ENCODE data around the gene GLTP. TPM values are rescaled to one million over a fixed set of nuclear protein-coding genes. Genes with fewer than 3 reads are reported as not detected.
"Not testable (repeated sequence)": the region's sequence is repeated elsewhere in the genome, so short reads cannot be mapped to it uniquely, and the experiment has no call there.

The GLTP gene, protein sequence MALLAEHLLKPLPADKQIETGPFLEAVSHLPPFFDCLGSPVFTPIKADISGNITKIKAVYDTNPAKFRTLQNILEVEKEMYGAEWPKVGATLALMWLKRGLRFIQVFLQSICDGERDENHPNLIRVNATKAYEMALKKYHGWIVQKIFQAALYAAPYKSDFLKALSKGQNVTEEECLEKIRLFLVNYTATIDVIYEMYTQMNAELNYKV
- total RNA-seq (2014; rRNA removed; shearing (Covaris generic); ENCODE audit: low replicate concordance), result 24.2 and 25.0 TPM in 2 replicates

- DNase-seq (ENCODE audit: low read depth), result peak; percentile 73
- in situ Hi-C loops (cut with HindIII; ENCODE audit: low pct_unique_long_range_greater_than_20kb, low sequenced_read_pairs), result no loop called here
These were observed at the start of gene GLTP for GRCh38 chr12:109880043-109880931. Gene GLTP (minus strand): TSS chr12:109880541. CDS start chr12:109880374, 167 bp downstream.

DNA sequence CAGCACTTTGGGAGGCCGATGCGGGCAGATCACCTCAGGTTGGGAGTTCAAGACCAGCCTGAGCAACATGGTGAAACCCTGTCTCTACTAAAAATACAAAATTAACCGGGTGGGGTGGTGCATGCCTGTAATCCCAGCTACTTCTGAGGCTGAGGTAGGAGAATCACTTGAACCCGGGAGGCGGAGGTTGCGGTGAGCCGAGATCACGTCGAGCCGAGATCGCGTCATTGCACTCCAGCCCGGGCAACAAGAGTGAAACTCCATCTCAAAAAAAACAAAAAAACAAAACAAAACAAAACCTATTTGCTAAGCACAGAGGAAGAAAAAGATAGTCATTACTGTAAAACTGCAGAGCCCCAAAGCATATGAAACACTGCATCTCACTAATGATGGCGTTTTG lies 49.0 kb upstream of the GLTP start:
- in situ Hi-C loops (cut with HindIII; ENCODE audit: low pct_unique_long_range_greater_than_20kb, low sequenced_read_pairs), result not testable (repeated sequence)

GRCh38 chr12:109928058-109928656 lies 47.8 kb upstream of the GLTP start:
- DNase-seq (ENCODE audit: low read depth), result no peak
- in situ Hi-C loops (cut with HindIII; ENCODE audit: low pct_unique_long_range_greater_than_20kb, low sequenced_read_pairs), result no loop called here

More for the DNA sequence above, 49.0 kb upstream of the GLTP start:
- DNase-seq (ENCODE audit: low read depth), result not testable (repeated sequence)

DNA sequence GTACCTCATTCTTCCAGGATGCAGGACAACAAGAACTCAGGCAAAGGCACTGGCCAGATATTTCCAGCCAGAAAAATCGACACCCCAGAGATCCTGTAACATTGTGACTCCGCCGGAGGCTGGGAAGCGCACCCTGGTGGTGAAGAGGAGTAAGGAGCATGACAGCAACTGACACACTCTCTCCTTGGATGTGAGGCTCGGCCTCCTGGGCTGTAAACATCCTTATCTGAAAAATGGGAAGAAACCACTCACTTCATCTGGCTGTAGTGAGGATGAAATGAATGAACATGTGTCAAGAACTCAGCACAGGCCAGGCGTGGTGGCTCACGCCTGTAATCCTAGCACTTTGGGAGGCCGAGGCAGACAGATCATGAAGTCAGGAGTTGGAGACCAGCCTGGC lies 47.3 kb upstream of the GLTP start:
- in situ Hi-C loops (cut with HindIII; ENCODE audit: low pct_unique_long_range_greater_than_20kb, low sequenced_read_pairs), result no loop called here
- DNase-seq (ENCODE audit: low read depth), result no peak

- in situ Hi-C loops (cut with HindIII; ENCODE audit: low pct_unique_long_range_greater_than_20kb, low sequenced_read_pairs), result no loop called here
- no peak for DNase-seq (ENCODE audit: low read depth)
These were observed 46.3 kb upstream of the GLTP start for GRCh38 chr12:109926488-109927210.

GRCh38 chr12:109926016-109926415 lies 45.7 kb upstream of the GLTP start:
- in situ Hi-C loops (cut with HindIII; ENCODE audit: low pct_unique_long_range_greater_than_20kb, low sequenced_read_pairs), result no loop called here
- DNase-seq (ENCODE audit: low read depth), result no peak

- in situ Hi-C loops (cut with HindIII; ENCODE audit: low pct_unique_long_range_greater_than_20kb, low sequenced_read_pairs), result no loop called here
- DNase-seq (ENCODE audit: low read depth), result no peak
These were observed 45.0 kb upstream of the GLTP start for GRCh38 chr12:109925185-109925840.

DNA sequence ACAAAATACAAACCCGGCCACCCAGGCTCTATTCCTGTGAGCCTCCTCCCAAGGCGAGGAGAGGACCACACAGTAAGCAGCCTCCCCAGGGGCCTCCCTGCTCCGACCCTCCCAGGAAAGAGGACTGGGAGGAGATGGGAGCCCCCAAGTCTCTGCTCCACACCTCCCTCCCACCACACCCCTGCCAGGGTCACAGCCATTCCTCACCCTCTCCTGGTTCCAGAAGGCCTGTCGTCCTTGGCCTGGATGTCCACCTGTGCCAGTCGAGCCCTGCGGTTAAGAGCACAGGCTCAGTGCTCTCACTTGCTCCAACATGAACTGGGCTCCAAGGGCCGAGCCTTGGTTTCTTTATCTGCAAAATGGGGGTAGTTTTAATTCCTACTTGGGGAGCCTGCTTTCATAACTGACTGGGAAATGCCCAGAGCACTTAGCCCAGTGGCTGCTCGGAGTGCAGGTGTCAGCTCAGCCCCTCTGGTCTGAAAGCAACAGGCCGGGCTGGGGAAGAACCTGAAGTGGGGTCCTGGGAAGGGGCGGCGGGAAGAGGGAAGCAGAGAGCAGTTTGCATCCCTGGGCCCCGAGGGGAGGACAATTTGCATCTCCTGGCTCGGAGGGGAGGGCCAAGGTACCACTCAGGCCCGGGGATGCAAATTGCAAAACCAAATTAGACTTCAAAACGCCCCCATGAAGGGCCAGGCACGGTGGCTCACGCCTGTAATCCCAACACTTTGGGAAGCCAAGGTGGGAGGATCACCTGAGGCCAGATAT lies 43.3 kb upstream of the GLTP start:
- in situ Hi-C loops (cut with HindIII; ENCODE audit: low pct_unique_long_range_greater_than_20kb, low sequenced_read_pairs), result no loop called here
- no peak for DNase-seq (ENCODE audit: low read depth)

- no peak for DNase-seq (ENCODE audit: low read depth)
- in situ Hi-C loops (cut with HindIII; ENCODE audit: low pct_unique_long_range_greater_than_20kb, low sequenced_read_pairs), result no loop called here
These were observed 42.7 kb upstream of the GLTP start for GRCh38 chr12:109923038-109923437.

- no peak for DNase-seq (ENCODE audit: low read depth)
- in situ Hi-C loops (cut with HindIII; ENCODE audit: low pct_unique_long_range_greater_than_20kb, low sequenced_read_pairs), result no loop called here
These were observed 41.6 kb upstream of the GLTP start for GRCh38 chr12:109921982-109922381.

DNA sequence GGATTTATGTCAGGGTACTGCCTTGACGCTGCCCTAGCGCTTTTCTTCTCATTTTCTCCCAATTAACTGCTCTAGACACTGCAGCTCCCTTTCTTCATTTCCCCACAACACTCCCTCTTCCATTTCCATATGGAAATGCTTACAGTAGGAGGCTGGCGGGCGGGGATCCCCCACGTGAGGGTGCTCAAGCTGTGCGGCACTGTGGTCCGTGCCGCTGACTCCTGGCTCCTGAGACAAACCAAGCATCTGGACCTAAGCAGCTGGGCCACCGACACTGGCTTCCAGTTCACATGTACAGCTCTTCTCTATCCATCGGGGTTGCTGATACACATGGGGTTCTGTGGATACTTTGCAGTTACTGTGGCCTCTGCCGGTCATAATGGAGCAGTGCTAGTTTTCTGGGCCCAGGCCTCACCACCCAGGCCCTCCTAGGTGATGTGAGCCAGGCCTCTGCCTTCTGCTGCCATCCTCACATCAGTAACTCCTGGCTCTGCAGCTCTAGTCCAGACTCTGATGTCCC lies 40.0 kb upstream of the GLTP start:
- DNase-seq (ENCODE audit: low read depth), result no peak
- in situ Hi-C loops (cut with HindIII; ENCODE audit: low pct_unique_long_range_greater_than_20kb, low sequenced_read_pairs), result no loop called here

DNA sequence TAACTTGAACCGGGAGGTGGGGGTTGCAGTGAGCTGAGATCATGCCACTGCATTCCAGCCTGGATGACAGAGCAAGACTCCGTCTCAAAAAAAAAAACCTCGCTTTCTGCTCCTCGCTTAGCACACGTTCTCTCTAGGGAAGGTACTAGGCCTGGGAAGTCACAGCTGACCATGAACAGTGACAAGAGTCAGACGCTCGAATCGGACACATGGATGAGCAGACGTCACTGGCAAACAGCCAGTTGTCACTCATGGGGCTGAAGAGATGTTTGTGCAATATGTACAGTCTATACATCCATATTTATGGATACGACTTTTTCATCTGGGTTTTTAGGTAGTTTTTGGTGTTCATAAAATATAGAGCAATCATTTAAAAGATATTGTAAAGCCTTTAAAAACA lies 39.1 kb upstream of the GLTP start:
- no peak for DNase-seq (ENCODE audit: low read depth)
- in situ Hi-C loops (cut with HindIII; ENCODE audit: low pct_unique_long_range_greater_than_20kb, low sequenced_read_pairs), result no loop called here

- DNase-seq (ENCODE audit: low read depth), result no peak
- in situ Hi-C loops (cut with HindIII; ENCODE audit: low pct_unique_long_range_greater_than_20kb, low sequenced_read_pairs), result no loop called here
These were observed 35.7 kb upstream of the GLTP start for GRCh38 chr12:109916045-109916444.

DNA sequence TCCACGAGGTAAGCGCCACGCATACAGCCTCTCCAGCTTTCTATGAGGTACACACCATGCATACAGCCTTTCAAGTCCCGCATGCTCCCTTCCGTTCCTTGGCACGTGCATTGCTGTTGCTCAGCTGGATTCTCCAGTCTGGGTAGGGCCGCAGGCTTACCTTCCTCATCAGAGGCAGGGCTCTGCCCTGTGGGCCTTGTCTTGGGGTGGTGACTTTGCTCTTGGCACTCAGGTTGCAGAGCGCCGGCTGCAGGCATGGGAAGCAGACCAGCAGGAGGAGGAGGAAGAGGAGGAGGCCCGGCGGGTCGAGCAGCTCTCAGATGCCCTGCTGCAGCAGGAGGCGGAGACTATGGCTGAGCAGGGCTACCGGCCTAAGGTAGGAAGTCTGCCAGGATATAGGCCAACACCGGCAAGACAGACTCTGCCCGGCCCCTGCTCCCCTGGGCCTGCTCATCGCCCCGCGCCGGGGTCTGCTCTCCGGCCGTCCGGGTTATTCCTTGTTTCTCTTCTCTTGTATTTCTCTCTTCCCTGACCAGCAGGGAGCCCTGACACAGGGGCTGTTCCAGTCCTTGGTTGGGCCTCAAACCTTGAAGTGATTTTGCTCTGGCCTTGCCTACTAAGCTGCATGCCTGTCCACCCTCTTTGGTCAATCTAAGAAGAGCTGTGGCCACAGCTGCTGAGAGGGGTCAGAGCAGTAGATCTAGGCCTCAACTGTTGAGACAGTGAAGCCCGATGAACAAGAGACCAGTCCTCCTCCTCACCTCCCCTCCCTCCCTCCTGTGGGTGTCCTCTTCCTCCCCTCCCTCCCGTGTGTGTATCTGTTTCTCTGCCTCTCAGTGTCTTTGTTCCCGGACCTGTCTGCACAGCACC lies 35.1 kb upstream of the GLTP start:
- no peak for DNase-seq (ENCODE audit: low read depth)
- in situ Hi-C loops (cut with HindIII; ENCODE audit: low pct_unique_long_range_greater_than_20kb, low sequenced_read_pairs), result no loop called here

DNA sequence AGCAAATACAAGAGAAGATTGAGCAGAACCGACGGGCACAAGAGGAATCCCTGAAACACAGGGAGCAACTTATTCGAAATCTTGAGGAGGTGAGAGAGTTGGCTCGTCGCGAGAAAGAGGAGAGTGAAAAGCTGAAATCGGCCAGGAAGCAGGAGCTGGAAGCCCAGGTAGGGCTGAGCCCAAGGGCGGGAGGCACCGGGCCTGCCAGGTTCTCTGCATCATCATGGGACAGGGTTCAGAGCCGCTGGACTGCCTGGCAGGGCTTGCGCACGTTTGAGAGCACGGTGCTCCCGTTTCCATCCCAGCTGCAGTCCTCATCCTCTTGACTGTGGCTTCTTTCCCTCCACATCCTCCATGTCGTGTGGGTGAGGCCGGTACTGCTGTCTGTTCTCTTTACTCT lies 34.1 kb upstream of the GLTP start:
- no peak for DNase-seq (ENCODE audit: low read depth)
- in situ Hi-C loops (cut with HindIII; ENCODE audit: low pct_unique_long_range_greater_than_20kb, low sequenced_read_pairs), result no loop called here

DNA sequence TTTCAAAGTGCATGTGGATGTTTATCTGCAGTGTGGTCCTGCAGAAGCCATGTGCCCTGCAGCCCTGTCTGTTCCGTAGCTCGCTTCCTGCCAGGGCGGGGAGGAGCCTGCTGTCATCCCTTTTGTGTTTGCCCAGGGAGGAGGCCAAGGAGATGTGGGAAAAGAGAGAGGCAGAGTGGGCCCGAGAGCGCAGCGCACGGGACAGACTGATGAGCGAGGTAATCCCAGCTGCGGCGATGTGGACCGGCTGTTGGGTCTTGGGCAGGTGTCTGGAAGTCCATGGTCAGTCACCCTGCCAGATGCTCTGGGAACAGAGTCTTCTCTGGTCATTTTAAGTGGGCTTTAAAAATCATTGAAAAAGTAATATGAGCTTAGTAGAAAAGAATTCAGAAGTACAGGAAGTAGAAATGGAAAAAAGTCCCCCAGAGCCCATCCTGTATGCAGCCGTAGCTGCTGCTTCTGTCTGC lies 32.5 kb upstream of the GLTP start:
- in situ Hi-C loops (cut with HindIII; ENCODE audit: low pct_unique_long_range_greater_than_20kb, low sequenced_read_pairs), result no loop called here
- DNase-seq (ENCODE audit: low read depth), result no peak
